Transverse colon (tissue), 3 donors: ENCODE results near the gene PPAN.

Experiments used
- CTCF ChIP-seq, 5 experiments: fragments of 200-600 bp in 3 of 5; fragments of 450-650 bp in 2 of 5; sonication (generic) in 3 of 5; IDR thresholded peaks; 1 replicate in 2 of 5; 2 replicates in 3 of 5; pipeline ENCODE4 v1.5.1; 2016 to 2017; ENCODE audit warnings: antibody characterized with exemption in 5 of 5, inconsistent platforms in 3 of 5, mild to moderate bottlenecking in 2 of 5, moderate library complexity in 1 of 5
- POLR2A ChIP-seq: fragments of 450-650 bp; IDR thresholded peaks from one replicate; pipeline ENCODE4 v1.6.1; 2016; ENCODE audit warnings: antibody characterized with exemption, mild to moderate bottlenecking, moderate library complexity

GRCh38 chr19:10076535-10076934, 29.6 kb upstream of the PPAN start:
- TF ChIP-seq CTCF (IDR thresholded peaks at IDR 0.05) (no peak), POLR2A (no peak)
